HG03558 (cell line): ENCODE data around the gene COPZ1.
"Not testable (repeated sequence)": the region's sequence is repeated elsewhere in the genome, so short reads cannot be mapped to it uniquely, and the experiment has no call there.

Experiments used
- ATAC-seq: cut with Tn5 transposase; IDR thresholded peaks from one replicate; pipeline ENCODE4 v1.9.1; 2021; ENCODE audit warnings: moderate number of reproducible peaks; ENCODE audit not compliant: unreplicated experiment; ENCODE audit errors: extremely low read depth

COPZ1 gene

GRCh38 chr12:54324617-54325441 is at the start of gene COPZ1:
COPZ1 (plus strand) TSS chr12:54325131; CDS start chr12:54325164, 33 bp downstream.
- ATAC-seq: peak; percentile 95

- ATAC-seq: no peak
Observed at GRCh38 chr12:54276368-54276767, 48.6 kb upstream of the COPZ1 start.

GRCh38 chr12:54277823-54278276 is 47.1 kb upstream of the COPZ1 start:
- ATAC-seq: no peak

- no peak for ATAC-seq
Observed at GRCh38 chr12:54279227-54279631, 45.7 kb upstream of the COPZ1 start.

- ATAC-seq: peak; percentile 51
Observed at GRCh38 chr12:54279632-54280467, 45.1 kb upstream of the COPZ1 start, which contains the start of gene CBX5. CBX5 (minus strand) TSS chr12:54280122; CDS start chr12:54257650, 22,472 bp downstream.

- ATAC-seq: peak; percentile 84
Observed at GRCh38 chr12:54280468-54281260, 44.3 kb upstream of the COPZ1 start, which contains the start of gene HNRNPA1. HNRNPA1 (plus strand) TSS chr12:54280726; CDS start chr12:54280808, 82 bp downstream.

GRCh38 chr12:54281261-54281638 is 43.7 kb upstream of the COPZ1 start:
- not testable (repeated sequence) for ATAC-seq

- ATAC-seq: not testable (repeated sequence)
Observed at GRCh38 chr12:54281694-54282093, 43.2 kb upstream of the COPZ1 start.

- ATAC-seq: no peak
Observed at GRCh38 chr12:54282949-54283593, 41.9 kb upstream of the COPZ1 start.

GRCh38 chr12:54284070-54284780 is 40.7 kb upstream of the COPZ1 start:
- ATAC-seq: not testable (repeated sequence)

- no peak for ATAC-seq
Observed at GRCh38 chr12:54285150-54286041, 39.5 kb upstream of the COPZ1 start.

- ATAC-seq: no peak
Observed at GRCh38 chr12:54286042-54287030, 38.6 kb upstream of the COPZ1 start.

GRCh38 chr12:54287261-54288157 is 37.4 kb upstream of the COPZ1 start:
- no peak for ATAC-seq

GRCh38 chr12:54292083-54292930 is 32.6 kb upstream of the COPZ1 start:
- no peak for ATAC-seq

- ATAC-seq: no peak
Observed at GRCh38 chr12:54292931-54293241, 32.0 kb upstream of the COPZ1 start.
